ENCODE results near the gene NEDD4L.

DNA sequence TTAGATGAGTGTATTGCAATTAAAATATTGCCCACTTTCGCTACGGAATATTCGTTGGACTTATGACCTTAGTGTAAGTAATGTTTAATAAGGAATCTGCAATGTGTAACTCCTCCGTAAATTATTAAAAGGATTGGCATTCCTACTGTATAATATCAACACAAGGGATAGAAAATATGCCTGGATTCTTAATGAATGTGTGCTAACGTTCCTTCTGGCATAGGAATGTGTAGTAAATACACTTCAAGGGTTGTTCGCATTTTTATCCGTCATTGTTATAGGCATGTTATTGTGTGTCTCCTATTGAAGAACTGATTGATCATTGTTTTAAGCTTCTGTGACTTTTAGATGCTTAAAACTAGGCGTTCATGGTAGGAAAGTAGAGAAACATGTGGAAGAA is 134.5 kb downstream of the NEDD4L start:
- TF ChIP-seq, protein P1, sequence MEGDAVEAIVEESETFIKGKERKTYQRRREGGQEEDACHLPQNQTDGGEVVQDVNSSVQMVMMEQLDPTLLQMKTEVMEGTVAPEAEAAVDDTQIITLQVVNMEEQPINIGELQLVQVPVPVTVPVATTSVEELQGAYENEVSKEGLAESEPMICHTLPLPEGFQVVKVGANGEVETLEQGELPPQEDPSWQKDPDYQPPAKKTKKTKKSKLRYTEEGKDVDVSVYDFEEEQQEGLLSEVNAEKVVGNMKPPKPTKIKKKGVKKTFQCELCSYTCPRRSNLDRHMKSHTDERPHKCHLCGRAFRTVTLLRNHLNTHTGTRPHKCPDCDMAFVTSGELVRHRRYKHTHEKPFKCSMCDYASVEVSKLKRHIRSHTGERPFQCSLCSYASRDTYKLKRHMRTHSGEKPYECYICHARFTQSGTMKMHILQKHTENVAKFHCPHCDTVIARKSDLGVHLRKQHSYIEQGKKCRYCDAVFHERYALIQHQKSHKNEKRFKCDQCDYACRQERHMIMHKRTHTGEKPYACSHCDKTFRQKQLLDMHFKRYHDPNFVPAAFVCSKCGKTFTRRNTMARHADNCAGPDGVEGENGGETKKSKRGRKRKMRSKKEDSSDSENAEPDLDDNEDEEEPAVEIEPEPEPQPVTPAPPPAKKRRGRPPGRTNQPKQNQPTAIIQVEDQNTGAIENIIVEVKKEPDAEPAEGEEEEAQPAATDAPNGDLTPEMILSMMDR (IDR thresholded peaks at IDR 0.05; ENCODE audit: insufficient read depth, low read length, poor library complexity, severe bottlenecking), result no peak
- TF ChIP-seq EZH2phosphoT487 (conservative IDR thresholded peaks at IDR 0.05; ENCODE audit: low read length), result no peak
